Gastrocnemius medialis (tissue), 4 donors: ENCODE data around the gene NOS1AP.

Experiments
- CTCF ChIP-seq, 5 experiments: fragments of 450-650 bp in 3 of 5; fragments of 200-600 bp in 2 of 5; sonication (generic) in 2 of 5; IDR thresholded peaks in 4 of 5; conservative IDR thresholded peaks in 1 of 5; 1 replicate in 4 of 5; 2 replicates in 1 of 5; pipeline ENCODE4 v1.5.1; 2016 to 2019; ENCODE audit warnings: antibody characterized with exemption in 5 of 5, mild to moderate bottlenecking in 3 of 5, moderate library complexity in 3 of 5
- POLR2A ChIP-seq, 2 donors: fragments of 450-650 bp; IDR thresholded peaks; one replicate each; pipeline ENCODE4 v1.6.1; 2017; ENCODE audit warnings: antibody characterized with exemption in 2 of 2, mild to moderate bottlenecking in 2 of 2, moderate library complexity in 2 of 2

DNA sequence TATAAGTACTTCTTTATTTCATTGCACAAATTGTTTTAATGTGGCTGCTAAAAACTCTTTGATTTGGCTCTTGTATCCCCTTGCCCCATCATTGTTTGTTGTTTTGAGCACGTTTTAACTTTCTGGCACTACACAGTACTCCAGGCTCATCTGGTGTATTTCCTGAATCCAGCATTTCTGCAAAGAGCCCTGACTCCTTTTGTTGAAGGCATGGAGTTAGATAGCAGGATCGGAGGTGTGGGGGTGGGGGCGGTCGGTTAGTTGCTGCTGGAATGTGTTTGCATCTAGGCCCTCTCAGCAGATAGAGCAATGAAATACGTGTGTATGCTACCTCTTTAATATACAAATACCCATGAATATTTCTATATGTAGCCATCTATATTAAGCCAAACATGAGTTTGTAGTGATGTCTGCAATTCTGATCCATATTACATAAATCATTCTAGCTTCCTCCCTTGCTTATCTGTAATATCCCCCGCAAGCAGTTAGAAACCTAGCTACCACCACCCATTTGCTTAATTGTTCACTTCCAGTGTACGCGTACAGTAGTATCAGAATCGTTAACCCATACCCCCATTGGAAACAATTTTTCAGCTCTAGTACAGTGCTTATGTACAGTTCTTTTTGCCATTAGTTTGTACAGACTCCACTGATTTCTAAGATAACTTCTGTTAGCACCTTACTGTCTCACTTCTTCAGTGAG is 106.0 kb downstream of the NOS1AP start:
- TF ChIP-seq CTCF (IDR thresholded peaks at IDR 0.05 in 4 of 5, conservative IDR thresholded peaks at IDR 0.05 in 1 of 5) (no peak), POLR2A (IDR thresholded peaks at IDR 0.05) (no peak)
